Prostate gland (tissue), 2 donors: ENCODE measurements around the gene MRPL30.

ENCODE experiments used
- POLR2A ChIP-seq: fragments of 450-650 bp; IDR thresholded peaks from one replicate; pipeline ENCODE4 v1.6.1; 2016; ENCODE audit warnings: antibody characterized with exemption, mild to moderate bottlenecking
- TF ChIP-seq, protein P1 (sequence below), 4 experiments: fragments of 200-600 bp in 2 of 4; fragments of 450-650 bp in 2 of 4; sonication (generic) in 2 of 4; IDR thresholded peaks; 1 replicate in 3 of 4; 2 replicates in 1 of 4; pipeline ENCODE4 v1.5.1; 2016 to 2019; ENCODE audit warnings: antibody characterized with exemption in 4 of 4, mild to moderate bottlenecking in 2 of 4, moderate library complexity in 2 of 4

DNA sequence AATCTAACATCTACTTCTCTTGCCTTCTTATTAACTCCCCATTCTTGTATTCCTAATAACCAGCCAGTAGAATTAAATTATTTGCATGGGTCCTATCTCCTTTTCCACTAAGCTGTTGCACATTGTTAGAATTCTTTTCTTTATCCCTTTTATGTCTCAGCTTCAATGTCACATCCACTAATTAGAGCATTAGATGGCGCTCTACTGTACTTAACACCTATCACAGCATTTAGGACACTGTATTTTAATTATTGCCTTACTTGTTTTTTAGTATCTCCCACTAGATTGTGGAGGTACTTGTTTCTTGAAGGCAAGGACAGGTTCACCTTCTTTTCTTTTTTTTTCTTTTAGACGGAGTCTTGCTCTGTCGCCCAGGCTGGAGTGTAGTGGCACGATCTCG lies 22.4 kb upstream of the MRPL30 start:
- no peak for TF ChIP-seq POLR2A
- TF ChIP-seq, protein P1, sequence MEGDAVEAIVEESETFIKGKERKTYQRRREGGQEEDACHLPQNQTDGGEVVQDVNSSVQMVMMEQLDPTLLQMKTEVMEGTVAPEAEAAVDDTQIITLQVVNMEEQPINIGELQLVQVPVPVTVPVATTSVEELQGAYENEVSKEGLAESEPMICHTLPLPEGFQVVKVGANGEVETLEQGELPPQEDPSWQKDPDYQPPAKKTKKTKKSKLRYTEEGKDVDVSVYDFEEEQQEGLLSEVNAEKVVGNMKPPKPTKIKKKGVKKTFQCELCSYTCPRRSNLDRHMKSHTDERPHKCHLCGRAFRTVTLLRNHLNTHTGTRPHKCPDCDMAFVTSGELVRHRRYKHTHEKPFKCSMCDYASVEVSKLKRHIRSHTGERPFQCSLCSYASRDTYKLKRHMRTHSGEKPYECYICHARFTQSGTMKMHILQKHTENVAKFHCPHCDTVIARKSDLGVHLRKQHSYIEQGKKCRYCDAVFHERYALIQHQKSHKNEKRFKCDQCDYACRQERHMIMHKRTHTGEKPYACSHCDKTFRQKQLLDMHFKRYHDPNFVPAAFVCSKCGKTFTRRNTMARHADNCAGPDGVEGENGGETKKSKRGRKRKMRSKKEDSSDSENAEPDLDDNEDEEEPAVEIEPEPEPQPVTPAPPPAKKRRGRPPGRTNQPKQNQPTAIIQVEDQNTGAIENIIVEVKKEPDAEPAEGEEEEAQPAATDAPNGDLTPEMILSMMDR (IDR thresholded peaks at IDR 0.05): no peak
